CD4-positive, CD25-positive, alpha-beta regulatory T cell (primary cell): Measurements from ENCODE around the gene DNM1. TPM values are rescaled to one million over a fixed set of nuclear protein-coding genes. Genes with fewer than 3 reads are reported as not detected.

Experiments
- ATAC-seq, 2 donors: fragments of 150-1000 bp; cut with Tn5 transposase; one replicate each; pipeline ENCODE4 v1.10.0; 2021; ENCODE audit warnings: low read depth in 2 of 2, moderate number of reproducible peaks in 2 of 2, moderate library complexity in 1 of 2
- DNase-seq, 3 donors: peaks; one replicate each; pipeline versions ENCODE4 v3.0.0 to v3.0.0-alpha.2; 2012 to 2022; ENCODE audit warnings: mixed read lengths in 1 of 3
- H3K27ac ChIP-seq: one replicate; pipeline ENCODE4 v1.7.0; 2013; ENCODE audit warnings: mild to moderate bottlenecking, low read length; ENCODE audit not compliant: insufficient read depth, poor library complexity, severe bottlenecking
- H3K27me3 ChIP-seq: one replicate; pipeline ENCODE4 v1.7.0; 2013; ENCODE audit warnings: low read length; ENCODE audit not compliant: control insufficient read depth, insufficient read depth
- H3K36me3 ChIP-seq: one replicate; pipeline ENCODE4 v1.7.0; 2013; ENCODE audit warnings: mild to moderate bottlenecking, low read length, moderate library complexity; ENCODE audit not compliant: control insufficient read depth, insufficient read depth
- H3K4me1 ChIP-seq: 2 replicates; pipeline ENCODE4 v1.7.0; 2013; ENCODE audit warnings: mild to moderate bottlenecking, low read length; ENCODE audit not compliant: insufficient read depth, control insufficient read depth, poor library complexity, severe bottlenecking
- H3K4me3 ChIP-seq: one replicate; pipeline ENCODE4 v1.7.0; 2013; ENCODE audit warnings: low read depth, mild to moderate bottlenecking, low read length, moderate library complexity
- H3K9me3 ChIP-seq, 2 experiments: 1 replicate in 1 of 2; 2 replicates in 1 of 2; pipeline ENCODE4 v1.7.0; 2013; ENCODE audit warnings: low read length in 2 of 2, mild to moderate bottlenecking in 1 of 2, moderate library complexity in 1 of 2; ENCODE audit not compliant: control insufficient read depth in 2 of 2
- H3K27ac Mint-ChIP-seq, 3 donors: one replicate each; pipeline ENCODE4 v1.8.0; 2020 to 2022; ENCODE audit warnings: mild to moderate bottlenecking in 3 of 3, mixed read lengths in 3 of 3, moderate library complexity in 2 of 3
- H3K27me3 Mint-ChIP-seq: one replicate; pipeline ENCODE4 v1.8.0; 2022; ENCODE audit warnings: mild to moderate bottlenecking, mixed read lengths
- H3K36me3 Mint-ChIP-seq: one replicate; pipeline ENCODE4 v1.8.0; 2020; ENCODE audit warnings: mixed read lengths
- H3K4me1 Mint-ChIP-seq, 4 donors: one replicate each; pipeline ENCODE4 v1.8.0; 2020 to 2022; ENCODE audit warnings: mixed read lengths in 4 of 4, mild to moderate bottlenecking in 1 of 4
- H3K4me3 Mint-ChIP-seq, 4 donors: one replicate each; pipeline ENCODE4 v1.8.0; 2020 to 2022; ENCODE audit warnings: mild to moderate bottlenecking in 4 of 4, mixed read lengths in 4 of 4, moderate library complexity in 3 of 4
- H3K9me3 Mint-ChIP-seq, 7 donors: one replicate each; pipeline ENCODE4 v1.8.0; 2020 to 2022; ENCODE audit warnings: mixed read lengths in 7 of 7, mild to moderate bottlenecking in 3 of 7, moderate library complexity in 2 of 7
- polyA plus RNA-seq, 4 donors: library from polyadenylated mRNA; unstranded; fragments of 300-500 nt; fragmentation: Illumina TruSeq; gene quantifications; one replicate each; pipeline ENCODE4 v1.2.3, GENCODE V29; 2021
- total RNA-seq: library from RNA; stranded (reverse); gene quantifications from one replicate; pipeline ENCODE4 v1.2.3, GENCODE V29; 2022

The DNM1 gene
- total and polyA plus RNA-seq, 5 donors from 2014 or later = 1.5 TPM; not detected in 4

- no peaks in the 10 kb centered on the region for H3K9me3 ChIP-seq
- H3K4me3 ChIP-seq = no peak overlapping the region
- Mint-ChIP-seq H3K9me3 (peaks cover 0 to 2% (median 0%) of the 10 kb centered on the region in 7 donors), H3K4me3 (no peak overlapping the region), H3K4me1 (peaks cover 0 to 4% (median 0%) of the 10 kb centered on the region in 4 donors), H3K36me3 (peaks cover 7% of the 10 kb centered on the region), H3K27me3 (no peaks in the 10 kb centered on the region), H3K27ac (peak overlapping the region; percentile 17 to 40 (median 38))
- H3K27me3 ChIP-seq = no peaks in the 10 kb centered on the region
- peaks cover 7% of the 10 kb centered on the region for H3K36me3 ChIP-seq
- DNase-seq = no peak
- no peak for ATAC-seq
- H3K4me1 ChIP-seq = no peaks in the 10 kb centered on the region
- no peak overlapping the region for H3K27ac ChIP-seq
Observed at GRCh38 chr9:128304136-128304970, 101.2 kb downstream of the DNM1 start.

Other genes starting within 250 kb of the DNM1 start
- 402 TPM for gene EEIG1, start 222.4 kb upstream of the DNM1 start, total RNA-seq
- gene EEIG1, start 222.4 kb upstream of the DNM1 start, polyA plus RNA-seq = 100 to 1,000 TPM; 140 to 190 (median 177) TPM
- gene NAIF1, start 136.1 kb upstream of the DNM1 start, total RNA-seq = 16.8 TPM
- gene NAIF1, start 136.1 kb upstream of the DNM1 start, polyA plus RNA-seq = 10 to 100 TPM in 3 of 4 donors, 1 to 10 TPM in 1; 7.8 to 14.7 (median 12.3) TPM
- 13.8 TPM for gene SLC25A25, start 135.1 kb upstream of the DNM1 start, total RNA-seq
- 10 to 100 TPM; 11.3 to 12.0 (median 11.7) TPM for gene SLC25A25, start 135.1 kb upstream of the DNM1 start, polyA plus RNA-seq
- 48.6 TPM for gene PTGES2, start 75.7 kb upstream of the DNM1 start, total RNA-seq
- 10 to 100 TPM; 33.8 to 39.1 (median 37.6) TPM for gene PTGES2, start 75.7 kb upstream of the DNM1 start, polyA plus RNA-seq
- 0.94 TPM for gene LCN2, start 53.9 kb upstream of the DNM1 start, total RNA-seq
- gene LCN2, start 53.9 kb upstream of the DNM1 start, polyA plus RNA-seq = not detected
- gene BBLN, start 43.1 kb upstream of the DNM1 start, total RNA-seq = 70.9 TPM
- gene BBLN, start 43.1 kb upstream of the DNM1 start, polyA plus RNA-seq = 100 to 1,000 TPM; 111 to 176 (median 128) TPM
- 128 TPM for gene CIZ1, start 11.8 kb upstream of the DNM1 start, total RNA-seq
- 1 to 10 TPM; 7.2 to 9.3 (median 8.0) TPM for gene CIZ1, start 11.8 kb upstream of the DNM1 start, polyA plus RNA-seq
- 55.8 TPM for gene GOLGA2, start 72.6 kb downstream of the DNM1 start, total RNA-seq
- gene GOLGA2, start 72.6 kb downstream of the DNM1 start, polyA plus RNA-seq = 1 to 10 TPM; 3.7 to 5.0 (median 4.1) TPM
- 10.6 TPM for gene SWI5, start 72.9 kb downstream of the DNM1 start, total RNA-seq
- 10 to 100 TPM; 19.8 to 27.1 (median 22.5) TPM for gene SWI5, start 72.9 kb downstream of the DNM1 start, polyA plus RNA-seq
- 8.2 TPM for gene TRUB2, start 119.1 kb downstream of the DNM1 start, total RNA-seq
- 10 to 100 TPM; 21.7 to 26.8 (median 24.3) TPM for gene TRUB2, start 119.1 kb downstream of the DNM1 start, polyA plus RNA-seq
- 30.4 TPM for gene COQ4, start 119.5 kb downstream of the DNM1 start, total RNA-seq
- gene COQ4, start 119.5 kb downstream of the DNM1 start, polyA plus RNA-seq = 10 to 100 TPM; 30.4 to 41.3 (median 33.8) TPM
- 8.6 TPM for gene SLC27A4, start 137.1 kb downstream of the DNM1 start, total RNA-seq
- 1 to 10 TPM; 5.5 to 8.7 (median 6.4) TPM for gene SLC27A4, start 137.1 kb downstream of the DNM1 start, polyA plus RNA-seq
- gene URM1, start 168.0 kb downstream of the DNM1 start, total RNA-seq = 46.2 TPM
- gene URM1, start 168.0 kb downstream of the DNM1 start, polyA plus RNA-seq = 10 to 100 TPM; 47.4 to 60.7 (median 53.2) TPM
- 0.12 TPM for gene CERCAM, start 217.5 kb downstream of the DNM1 start, total RNA-seq
- gene CERCAM, start 217.5 kb downstream of the DNM1 start, polyA plus RNA-seq = not detected